ENCODE results near the gene ISYNA1. TPM values are rescaled to one million over a fixed set of nuclear protein-coding genes. Genes with fewer than 3 reads are reported as not detected.

The ISYNA1 gene
- total RNA-seq, 1 donor from 2014 or later = 81.7 TPM

DNA sequence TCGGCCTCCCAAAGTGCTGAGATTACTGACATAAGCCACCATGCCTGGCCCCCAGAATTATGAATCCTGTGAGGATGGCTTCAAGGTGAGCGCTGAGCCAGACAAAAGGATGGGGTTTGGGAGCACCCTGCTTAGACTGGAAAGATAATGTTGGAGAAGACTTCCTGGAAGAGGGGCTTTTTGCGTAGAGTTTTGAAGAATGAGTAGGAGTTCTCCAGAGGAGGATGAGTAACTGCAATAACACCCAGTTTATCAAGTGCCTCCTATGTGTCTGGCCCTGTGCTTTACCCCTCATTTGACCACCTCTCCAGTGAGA, 52.6 kb downstream of the ISYNA1 start:
- H3F3A ChIP-seq (ENCODE audit: low read depth) = peaks cover 13% of the 10 kb centered on the region
- peaks cover 41% of the 10 kb centered on the region for H3K27me3 ChIP-seq
- peaks cover 26% of the 10 kb centered on the region for H3K27me3 Mint-ChIP-seq (ENCODE audit: insufficient read depth, low read depth)
- no peaks in the 10 kb centered on the region for H4K20me1 ChIP-seq (ENCODE audit: low read depth)
- DNase-seq (ENCODE audit: low spot score) = no peak
- H3K4me1 Mint-ChIP-seq = peaks cover 10% of the 10 kb centered on the region
- peak overlapping the region; percentile 51 for H2AFZ ChIP-seq (replicated peaks)
- H3K4me3 ChIP-seq = no peak overlapping the region
- no peaks in the 10 kb centered on the region for H3K9me3 ChIP-seq (ENCODE audit: low read depth)
- no peak overlapping the region for H3K27ac ChIP-seq
- H3K4me3 Mint-ChIP-seq = no peak overlapping the region
- H3K79me2 ChIP-seq (ENCODE audit: low read depth) = no peaks in the 10 kb centered on the region
- no peaks in the 10 kb centered on the region for H3K36me3 Mint-ChIP-seq
- H3K36me3 ChIP-seq = no peaks in the 10 kb centered on the region
- H3K9me3 Mint-ChIP-seq = no peaks in the 10 kb centered on the region
- no peak overlapping the region for H3K4me2 ChIP-seq
- TF ChIP-seq EZH2 (IDR thresholded peaks at IDR 0.05) (no peak), EZH2phosphoT487 (IDR thresholded peaks at IDR 0.05) (no peak)
- TF ChIP-seq, protein P1, sequence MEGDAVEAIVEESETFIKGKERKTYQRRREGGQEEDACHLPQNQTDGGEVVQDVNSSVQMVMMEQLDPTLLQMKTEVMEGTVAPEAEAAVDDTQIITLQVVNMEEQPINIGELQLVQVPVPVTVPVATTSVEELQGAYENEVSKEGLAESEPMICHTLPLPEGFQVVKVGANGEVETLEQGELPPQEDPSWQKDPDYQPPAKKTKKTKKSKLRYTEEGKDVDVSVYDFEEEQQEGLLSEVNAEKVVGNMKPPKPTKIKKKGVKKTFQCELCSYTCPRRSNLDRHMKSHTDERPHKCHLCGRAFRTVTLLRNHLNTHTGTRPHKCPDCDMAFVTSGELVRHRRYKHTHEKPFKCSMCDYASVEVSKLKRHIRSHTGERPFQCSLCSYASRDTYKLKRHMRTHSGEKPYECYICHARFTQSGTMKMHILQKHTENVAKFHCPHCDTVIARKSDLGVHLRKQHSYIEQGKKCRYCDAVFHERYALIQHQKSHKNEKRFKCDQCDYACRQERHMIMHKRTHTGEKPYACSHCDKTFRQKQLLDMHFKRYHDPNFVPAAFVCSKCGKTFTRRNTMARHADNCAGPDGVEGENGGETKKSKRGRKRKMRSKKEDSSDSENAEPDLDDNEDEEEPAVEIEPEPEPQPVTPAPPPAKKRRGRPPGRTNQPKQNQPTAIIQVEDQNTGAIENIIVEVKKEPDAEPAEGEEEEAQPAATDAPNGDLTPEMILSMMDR (IDR thresholded peaks at IDR 0.05) = no peak
- no peaks in the 10 kb centered on the region for H3K4me1 ChIP-seq
- no peak overlapping the region for H3K27ac Mint-ChIP-seq
- no peak overlapping the region for H3K9ac ChIP-seq

DNA sequence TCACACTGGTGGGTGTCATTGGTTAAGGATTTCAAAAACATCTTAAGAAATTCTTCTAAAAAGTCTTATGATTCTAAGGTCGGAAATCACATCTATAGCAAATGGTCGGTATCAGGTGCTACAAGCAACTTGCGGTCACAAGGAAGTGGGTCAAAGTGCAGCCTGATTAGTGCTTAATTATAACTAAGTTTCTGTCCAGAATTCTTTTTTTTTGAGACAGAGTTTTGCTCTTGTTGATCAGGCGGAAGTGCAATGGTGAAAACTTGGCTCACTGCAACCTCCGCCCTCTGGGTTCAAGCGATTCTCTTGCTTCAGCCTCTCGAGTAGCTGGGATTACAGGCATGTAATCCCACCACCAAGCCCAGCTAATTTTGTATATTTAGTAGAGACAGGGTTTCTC, 53.2 kb downstream of the ISYNA1 start:
- Histone ChIP-seq H3K27ac (no peak overlapping the region), H3F3A (ENCODE audit: low read depth) (peaks cover 17% of the 10 kb centered on the region), H3K79me2 (ENCODE audit: low read depth) (no peaks in the 10 kb centered on the region), H3K9ac (no peak overlapping the region), H3K4me3 (no peak overlapping the region), H3K9me3 (ENCODE audit: low read depth) (no peaks in the 10 kb centered on the region), H3K36me3 (no peaks in the 10 kb centered on the region), H2AFZ (replicated peaks) (no peak overlapping the region), H4K20me1 (ENCODE audit: low read depth) (no peaks in the 10 kb centered on the region), H3K4me1 (no peaks in the 10 kb centered on the region), H3K27me3 (peaks cover 39% of the 10 kb centered on the region), H3K4me2 (no peak overlapping the region)
- Mint-ChIP-seq H3K4me1 (peaks cover 15% of the 10 kb centered on the region), H3K27me3 (ENCODE audit: insufficient read depth, low read depth) (peaks cover 23% of the 10 kb centered on the region), H3K9me3 (no peaks in the 10 kb centered on the region), H3K36me3 (no peaks in the 10 kb centered on the region), H3K4me3 (no peak overlapping the region), H3K27ac (no peak overlapping the region)
- no peak for DNase-seq (ENCODE audit: low spot score)
- TF ChIP-seq, protein P1 (IDR thresholded peaks at IDR 0.05) = no peak
- TF ChIP-seq EZH2 (IDR thresholded peaks at IDR 0.05) (no peak), EZH2phosphoT487 (IDR thresholded peaks at IDR 0.05) (no peak)

Small RNA genes within 50 kb of the gene (microRNA-seq; reads per million reads assigned to microRNA genes)
- gene MIR3189 = not detected

Small RNA genes within 50 kb of the gene (small RNA-seq; reads per million reads assigned to genes)
- gene MIR3189 = not detected

Other genes with a start within 250 kb of the ISYNA1 start
- 28.1 and 37.7 TPM in 2 replicates for gene MPV17L2, start 244.9 kb downstream of the ISYNA1 start, total RNA-seq (ENCODE audit: low replicate concordance)
- gene RAB3A, start 234.1 kb downstream of the ISYNA1 start, total RNA-seq (ENCODE audit: low replicate concordance) = 1.1 and 1.5 TPM in 2 replicates
- 0.28 and 0.62 TPM in 2 replicates for gene PDE4C, start 211.7 kb downstream of the ISYNA1 start, total RNA-seq (ENCODE audit: low replicate concordance)
- 0.11 and 1.4 TPM in 2 replicates for gene IQCN, start 163.7 kb downstream of the ISYNA1 start, total RNA-seq (ENCODE audit: low replicate concordance)
- gene JUND, start 156.5 kb downstream of the ISYNA1 start, total RNA-seq (ENCODE audit: low replicate concordance) = 51.7 and 107 TPM in 2 replicates
- gene LSM4, start 115.1 kb downstream of the ISYNA1 start, total RNA-seq (ENCODE audit: low replicate concordance) = 440 and 768 TPM in 2 replicates
- 2.1 and 5.7 TPM in 2 replicates for gene PGPEP1, start 97.5 kb downstream of the ISYNA1 start, total RNA-seq (ENCODE audit: low replicate concordance)
- gene GDF15, start 52.0 kb downstream of the ISYNA1 start, total RNA-seq (ENCODE audit: low replicate concordance) = 0.19 and 2.5 TPM in 2 replicates
- gene LRRC25, start 40.5 kb downstream of the ISYNA1 start, total RNA-seq (ENCODE audit: low replicate concordance) = 0.03 TPM in 1 of 2 replicates, not detected in the other
- gene SSBP4, start 18.7 kb downstream of the ISYNA1 start, total RNA-seq (ENCODE audit: low replicate concordance) = 21.1 and 50.5 TPM in 2 replicates
- 2.9 and 9.8 TPM in 2 replicates for gene ELL, start 83.9 kb upstream of the ISYNA1 start, total RNA-seq (ENCODE audit: low replicate concordance)
- 115 and 418 TPM in 2 replicates for gene FKBP8, start 105.4 kb upstream of the ISYNA1 start, total RNA-seq (ENCODE audit: low replicate concordance)
- gene KXD1, start 119.7 kb upstream of the ISYNA1 start, total RNA-seq (ENCODE audit: low replicate concordance) = 82.7 and 151 TPM in 2 replicates
- gene UBA52, start 133.7 kb upstream of the ISYNA1 start, total RNA-seq (ENCODE audit: low replicate concordance) = 625 and 768 TPM in 2 replicates
- gene REX1BD, start 150.7 kb upstream of the ISYNA1 start, total RNA-seq (ENCODE audit: low replicate concordance) = 41.7 and 105 TPM in 2 replicates
- 0.84 TPM in 1 of 2 replicates, not detected in the other for gene CRLF1, start 168.7 kb upstream of the ISYNA1 start, total RNA-seq (ENCODE audit: low replicate concordance)
- 0.11 and 1.4 TPM in 2 replicates for gene TMEM59L, start 174.7 kb upstream of the ISYNA1 start, total RNA-seq (ENCODE audit: low replicate concordance)
- 5.8 and 7.1 TPM in 2 replicates for gene KLHL26, start 198.9 kb upstream of the ISYNA1 start, total RNA-seq (ENCODE audit: low replicate concordance)
- 2.4 and 5.7 TPM in 2 replicates for gene CRTC1, start 245.5 kb upstream of the ISYNA1 start, total RNA-seq (ENCODE audit: low replicate concordance)